K562 (cell line): ENCODE results near the gene ZDHHC5. TPM values are rescaled to one million over a fixed set of nuclear protein-coding genes. Genes with fewer than 3 reads are reported as not detected.
A peak's percentile ranks its signal among the peaks of the same experiment; 100 is the strongest.

ENCODE experiments used
- ASH1L ChIP-seq: fragments of 450-650 bp; IDR thresholded peaks from 2 replicates; pipeline ENCODE4 v1.6.1; 2018; ENCODE audit warnings: borderline replicate concordance, mild to moderate bottlenecking, low read depth; ENCODE audit not compliant: partially characterized antibody
- CC2D1A ChIP-seq: fragments of 450-650 bp; IDR thresholded peaks from 2 replicates; pipeline ENCODE4 v1.6.1; 2017; ENCODE audit warnings: mild to moderate bottlenecking
- FOXJ3 ChIP-seq: sonication (generic); formaldehyde crosslinking; IDR thresholded peaks from 2 replicates; pipeline ENCODE4 v1.4.0; 2020; ENCODE audit warnings: mild to moderate bottlenecking, missing genetic modification reagents
- FOXM1 ChIP-seq, 2 experiments: fragments of 450-650 bp in 1 of 2; sonication (generic) in 1 of 2; formaldehyde crosslinking in 1 of 2; IDR thresholded peaks; 2 replicates each; pipeline versions ENCODE4 v1.6.1 to v1.9.0; 2017 to 2022; ENCODE audit warnings: low read depth in 2 of 2, mild to moderate bottlenecking in 2 of 2, missing genetic modification reagents in 1 of 2, moderate library complexity in 1 of 2
- MECOM ChIP-seq: fragments of 250-450 bp; sonication (Bioruptor Pico); IDR thresholded peaks from 2 replicates; pipeline ENCODE4 v1.8.0; 2022; ENCODE audit warnings: inconsistent platforms
- MTA1 ChIP-seq: fragments of 450-650 bp; IDR thresholded peaks from 2 replicates; pipeline ENCODE4 v1.6.1; 2017; ENCODE audit warnings: borderline replicate concordance
- MYNN ChIP-seq, 2 experiments: sonication (generic); formaldehyde crosslinking in 1 of 2; IDR thresholded peaks; 2 replicates each; pipeline versions ENCODE4 v1.5.0 to v1.6.1; 2016 to 2020; ENCODE audit warnings: antibody characterized with exemption in 1 of 2, missing genetic modification reagents in 1 of 2
- NCOA2 ChIP-seq, 2 experiments: fragments of 450-650 bp; IDR thresholded peaks; 2 replicates each; pipeline ENCODE4 v1.6.1; 2018; ENCODE audit warnings: mild to moderate bottlenecking in 2 of 2, moderate library complexity in 1 of 2; ENCODE audit not compliant: partially characterized antibody in 2 of 2
- RBM14 ChIP-seq: fragments of 200-400 bp; formaldehyde crosslinking; IDR thresholded peaks from 2 replicates; pipeline ENCODE4 v1.6.1; 2018; ENCODE audit warnings: low read depth, mild to moderate bottlenecking, low read length, moderate library complexity, borderline replicate concordance; ENCODE audit not compliant: insufficient read depth
- RNF2 ChIP-seq: sonication (generic); IDR thresholded peaks from 2 replicates; pipeline ENCODE4 v1.6.1; 2016
- SIX5 ChIP-seq, 2 experiments: IDR thresholded peaks; 2 replicates each; pipeline ENCODE4 v1.6.1; 2011; ENCODE audit warnings: low read length in 2 of 2, borderline replicate concordance in 1 of 2, low read depth in 1 of 2, mild to moderate bottlenecking in 1 of 2, moderate library complexity in 1 of 2; ENCODE audit not compliant: insufficient read depth in 1 of 2
- TAF15 ChIP-seq: fragments of 200-400 bp; formaldehyde crosslinking; IDR thresholded peaks from 2 replicates; pipeline ENCODE4 v1.6.1; 2017; ENCODE audit warnings: mild to moderate bottlenecking, low read depth, low read length, moderate library complexity
- YY1 ChIP-seq, 3 experiments: IDR thresholded peaks; 2 replicates each; pipeline ENCODE4 v1.6.1; 2011; ENCODE audit warnings: low read length in 2 of 3, mild to moderate bottlenecking in 2 of 3, moderate library complexity in 2 of 3, borderline replicate concordance in 1 of 3, control low read depth in 1 of 3, low read depth in 1 of 3; ENCODE audit not compliant: insufficient read depth in 3 of 3, insufficient replicate concordance in 2 of 3, control insufficient read depth in 1 of 3, insufficient read length in 1 of 3; ENCODE audit errors: extremely low read depth in 1 of 3
- ZEB2 ChIP-seq: fragments of 450-650 bp; IDR thresholded peaks from 2 replicates; pipeline ENCODE4 v1.6.1; 2016
- ZKSCAN8 ChIP-seq: fragments of 200-800 bp; sonication (Bioruptor generic); IDR thresholded peaks from 2 replicates; pipeline ENCODE4 v1.6.1; 2016; ENCODE audit warnings: missing genetic modification characterization, missing compliant biosample characterization
- ZNF384 ChIP-seq: IDR thresholded peaks from 2 replicates; pipeline ENCODE4 v1.6.1; 2012; ENCODE audit warnings: low read depth, low read length, improper control_type of control experiment
- ZNF717 ChIP-seq: fragments of 250-450 bp; sonication (Bioruptor Pico); IDR thresholded peaks from 2 replicates; pipeline ENCODE4 v1.5.0; 2021
- ZNF764 ChIP-seq: fragments of 250-450 bp; sonication (Bioruptor Pico); IDR thresholded peaks from 2 replicates; pipeline ENCODE4 v1.4.0; 2020; ENCODE audit warnings: low read depth, mild to moderate bottlenecking, moderate library complexity
- ZZZ3 ChIP-seq: fragments of 450-650 bp; IDR thresholded peaks from 2 replicates; pipeline ENCODE4 v1.6.1; 2016; ENCODE audit warnings: antibody characterized with exemption, mild to moderate bottlenecking, moderate library complexity
- polyA plus RNA-seq, 8 experiments: library from polyadenylated mRNA; depleted of rRNA in 4 of 8; stranded (reverse) in 5 of 8; unstranded in 3 of 8; fragments of >200 nt; fragmentation: Nextera tagmentation in 2 of 8; fragmentation: Illumina TruSeq in 1 of 8; extraction: Ambion mirVana in 2 of 8; extraction: Trizol in 1 of 8; gene quantifications; 2 replicates each; pipeline versions ENCODE4 v1.2.1 to v1.2.3, GENCODE V29; 2011 to 2014; ENCODE audit warnings: inconsistent platforms in 1 of 8, missing spikeins in 1 of 8
- total RNA-seq, 7 experiments: library from RNA; depleted of rRNA in 6 of 7; stranded (reverse); fragments of >200 nt in 6 of 7; fragmentation: Illumina TruSeq in 2 of 7; extraction: Trizol in 2 of 7; gene quantifications; 2 replicates each; pipeline versions ENCODE4 v1.2.1 to v1.2.3, GENCODE V29; 2011 to 2021; ENCODE audit warnings: low replicate concordance in 1 of 7
- TF ChIP-seq, protein P1 (sequence below): fragments of 450-650 bp; IDR thresholded peaks from 2 replicates; pipeline ENCODE4 v1.6.1; 2016; ENCODE audit warnings: missing biosample characterization, missing genetic modification characterization
- TF ChIP-seq, protein P2 (sequence below): IDR thresholded peaks from 2 replicates; pipeline ENCODE4 v1.6.1; 2011; ENCODE audit not compliant: insufficient read length; ENCODE audit errors: extremely low read depth
- TF ChIP-seq, protein P3 (sequence below): sonication (generic); formaldehyde crosslinking; IDR thresholded peaks from 2 replicates; pipeline ENCODE4 v1.8.0; 2022; ENCODE audit warnings: mild to moderate bottlenecking, missing genetic modification reagents
- TF ChIP-seq, protein P4 (sequence below): fragments of 250-450 bp; sonication (Bioruptor Pico); IDR thresholded peaks from 2 replicates; pipeline ENCODE4 v1.8.0; 2021; ENCODE audit warnings: borderline replicate concordance, mild to moderate bottlenecking, moderate library complexity; ENCODE audit not compliant: poor library complexity, severe bottlenecking

The ZDHHC5 gene
- total and polyA plus RNA-seq, 9 of the 15 experiments (the other 6 are each of a cell fraction or from before 2014, with no cell fraction given), result 3.8 to 64.2 (median 35.9) TPM

DNA sequence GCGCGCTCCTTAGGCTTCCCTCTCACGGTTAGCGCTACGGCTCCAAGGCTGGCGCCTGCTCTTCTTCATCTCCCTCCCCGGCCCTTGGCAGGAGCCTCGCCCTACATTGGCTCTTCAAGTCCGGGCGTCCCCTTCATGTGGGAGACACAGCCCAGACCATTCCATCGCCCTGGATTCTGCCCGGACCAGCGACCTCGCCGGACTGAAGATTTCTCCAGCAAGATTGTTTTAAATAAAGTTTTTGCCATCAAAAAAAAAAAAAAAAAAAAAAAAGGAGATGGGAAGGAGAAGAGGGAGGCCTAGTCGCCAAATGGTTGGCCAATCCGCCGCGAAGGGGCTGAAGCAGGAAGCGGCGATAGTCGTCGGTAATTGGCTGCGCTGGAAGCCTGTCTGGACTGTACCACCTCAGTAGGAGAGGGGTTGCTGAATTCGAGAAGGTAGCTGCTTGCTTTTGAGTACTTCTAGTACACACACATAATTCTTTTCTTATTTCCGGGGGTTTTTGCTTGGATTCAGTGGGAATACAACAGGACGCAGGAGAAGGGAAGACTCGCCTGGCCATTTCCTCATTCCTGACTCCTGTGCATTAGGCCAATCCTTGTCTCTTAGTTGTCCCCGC is 688 bp upstream of the ZDHHC5 start (continued):
- TF ChIP-seq, protein P1, sequence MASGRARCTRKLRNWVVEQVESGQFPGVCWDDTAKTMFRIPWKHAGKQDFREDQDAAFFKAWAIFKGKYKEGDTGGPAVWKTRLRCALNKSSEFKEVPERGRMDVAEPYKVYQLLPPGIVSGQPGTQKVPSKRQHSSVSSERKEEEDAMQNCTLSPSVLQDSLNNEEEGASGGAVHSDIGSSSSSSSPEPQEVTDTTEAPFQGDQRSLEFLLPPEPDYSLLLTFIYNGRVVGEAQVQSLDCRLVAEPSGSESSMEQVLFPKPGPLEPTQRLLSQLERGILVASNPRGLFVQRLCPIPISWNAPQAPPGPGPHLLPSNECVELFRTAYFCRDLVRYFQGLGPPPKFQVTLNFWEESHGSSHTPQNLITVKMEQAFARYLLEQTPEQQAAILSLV (tag), result no peak
- TF ChIP-seq ZNF384 (peak; percentile 100), RBM14 (no peak), CC2D1A (no peak), MECOM (CRISPR knock-in tag) (no peak), ASH1L (peak; percentile 95), RNF2 (peak; percentile 61; the same call in 1 of the 2 replicates), NCOA2 (IDR thresholded peaks at IDR 0.05; ENCODE audit: partially characterized antibody in 2 of 2) (no peak), YY1 (IDR thresholded peaks at IDR 0.05; ENCODE audit: borderline replicate concordance in 1 of 3, control insufficient read depth in 1 of 3, extremely low read depth in 1 of 3, insufficient read depth in 3 of 3, insufficient read length in 1 of 3, insufficient replicate concordance in 2 of 3, low read depth in 1 of 3, low read length in 2 of 3) (no peak), ZNF764 (CRISPR knock-in tag) (no peak), FOXJ3 (CRISPR knock-in tag) (no peak), FOXM1 (IDR thresholded peaks at IDR 0.05; ENCODE audit: low read depth) (0 out of 2 replicates have a peak, but pooled peaks have one; percentile 9), FOXM1 (CRISPR knock-in tag; IDR thresholded peaks at IDR 0.05; ENCODE audit: low read depth) (no peak), SIX5 (IDR thresholded peaks at IDR 0.05; ENCODE audit: borderline replicate concordance in 1 of 2, insufficient read depth in 1 of 2, low read depth in 1 of 2, low read length in 2 of 2) (peak in 1 of 2 experiments; percentile 20; a peak in 1 of 4 replicates), TAF15 (no peak), MYNN (IDR thresholded peaks at IDR 0.05) (no peak), MYNN (CRISPR knock-in tag; IDR thresholded peaks at IDR 0.05) (no peak), ZZZ3 (no peak), ZEB2 (no peak), MTA1 (no peak), ZNF717 (CRISPR knock-in tag) (no peak), ZKSCAN8 (CRISPR knock-in tag) (no peak)
- TF ChIP-seq, protein P2, sequence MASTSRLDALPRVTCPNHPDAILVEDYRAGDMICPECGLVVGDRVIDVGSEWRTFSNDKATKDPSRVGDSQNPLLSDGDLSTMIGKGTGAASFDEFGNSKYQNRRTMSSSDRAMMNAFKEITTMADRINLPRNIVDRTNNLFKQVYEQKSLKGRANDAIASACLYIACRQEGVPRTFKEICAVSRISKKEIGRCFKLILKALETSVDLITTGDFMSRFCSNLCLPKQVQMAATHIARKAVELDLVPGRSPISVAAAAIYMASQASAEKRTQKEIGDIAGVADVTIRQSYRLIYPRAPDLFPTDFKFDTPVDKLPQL, result no peak
- TF ChIP-seq, protein P3, sequence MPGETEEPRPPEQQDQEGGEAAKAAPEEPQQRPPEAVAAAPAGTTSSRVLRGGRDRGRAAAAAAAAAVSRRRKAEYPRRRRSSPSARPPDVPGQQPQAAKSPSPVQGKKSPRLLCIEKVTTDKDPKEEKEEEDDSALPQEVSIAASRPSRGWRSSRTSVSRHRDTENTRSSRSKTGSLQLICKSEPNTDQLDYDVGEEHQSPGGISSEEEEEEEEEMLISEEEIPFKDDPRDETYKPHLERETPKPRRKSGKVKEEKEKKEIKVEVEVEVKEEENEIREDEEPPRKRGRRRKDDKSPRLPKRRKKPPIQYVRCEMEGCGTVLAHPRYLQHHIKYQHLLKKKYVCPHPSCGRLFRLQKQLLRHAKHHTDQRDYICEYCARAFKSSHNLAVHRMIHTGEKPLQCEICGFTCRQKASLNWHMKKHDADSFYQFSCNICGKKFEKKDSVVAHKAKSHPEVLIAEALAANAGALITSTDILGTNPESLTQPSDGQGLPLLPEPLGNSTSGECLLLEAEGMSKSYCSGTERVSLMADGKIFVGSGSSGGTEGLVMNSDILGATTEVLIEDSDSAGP, result no peak
- TF ChIP-seq, protein P4, sequence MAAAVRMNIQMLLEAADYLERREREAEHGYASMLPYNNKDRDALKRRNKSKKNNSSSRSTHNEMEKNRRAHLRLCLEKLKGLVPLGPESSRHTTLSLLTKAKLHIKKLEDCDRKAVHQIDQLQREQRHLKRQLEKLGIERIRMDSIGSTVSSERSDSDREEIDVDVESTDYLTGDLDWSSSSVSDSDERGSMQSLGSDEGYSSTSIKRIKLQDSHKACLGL (CRISPR knock-in tag), result no peak
